HAP-1 (cell line): ENCODE data around the gene ATP8B2.
A peak's percentile ranks its signal among the peaks of the same experiment; 100 is the strongest.
"Not testable (repeated sequence)": the region's sequence is repeated elsewhere in the genome, so short reads cannot be mapped to it uniquely, and the experiment has no call there.

Experiments
- DNase-seq, 2 experiments: peaks; one replicate each; pipeline ENCODE4 v3.0.0-alpha.2; 2016 to 2020; ENCODE audit warnings: low spot score in 2 of 2
- H3K27me3 ChIP-seq: fragments of 250-450 bp; sonication (Bioruptor Pico); 2 replicates; pipeline ENCODE4 v1.5.1; 2020; ENCODE audit warnings: low read depth, mild to moderate bottlenecking, moderate library complexity
- H3K36me3 ChIP-seq: fragments of 250-450 bp; sonication (Bioruptor Pico); replicated peaks from 2 replicates; pipeline ENCODE4 v1.5.1; 2020; ENCODE audit warnings: mild to moderate bottlenecking
- H3K4me1 ChIP-seq: fragments of 250-450 bp; sonication (Bioruptor Pico); 2 replicates; pipeline ENCODE4 v1.5.1; 2020; ENCODE audit warnings: mild to moderate bottlenecking
- H3K4me3 ChIP-seq: fragments of 250-450 bp; sonication (Bioruptor Pico); 2 replicates; pipeline ENCODE4 v1.5.1; 2020; ENCODE audit warnings: mild to moderate bottlenecking, moderate library complexity
- H3K9me3 ChIP-seq: fragments of 250-450 bp; sonication (Bioruptor Pico); 2 replicates; pipeline ENCODE4 v1.5.1; 2020; ENCODE audit warnings: mild to moderate bottlenecking, moderate library complexity
- in situ Hi-C: fragments of 300-500 bp; cut with MboI; formaldehyde crosslinking; loops from 3 replicates; pipeline ENCODE4 v1.14.3; 2020; ENCODE audit warnings: low sequenced_read_pairs, inconsistent platforms, mixed read lengths

The ATP8B2 gene, protein sequence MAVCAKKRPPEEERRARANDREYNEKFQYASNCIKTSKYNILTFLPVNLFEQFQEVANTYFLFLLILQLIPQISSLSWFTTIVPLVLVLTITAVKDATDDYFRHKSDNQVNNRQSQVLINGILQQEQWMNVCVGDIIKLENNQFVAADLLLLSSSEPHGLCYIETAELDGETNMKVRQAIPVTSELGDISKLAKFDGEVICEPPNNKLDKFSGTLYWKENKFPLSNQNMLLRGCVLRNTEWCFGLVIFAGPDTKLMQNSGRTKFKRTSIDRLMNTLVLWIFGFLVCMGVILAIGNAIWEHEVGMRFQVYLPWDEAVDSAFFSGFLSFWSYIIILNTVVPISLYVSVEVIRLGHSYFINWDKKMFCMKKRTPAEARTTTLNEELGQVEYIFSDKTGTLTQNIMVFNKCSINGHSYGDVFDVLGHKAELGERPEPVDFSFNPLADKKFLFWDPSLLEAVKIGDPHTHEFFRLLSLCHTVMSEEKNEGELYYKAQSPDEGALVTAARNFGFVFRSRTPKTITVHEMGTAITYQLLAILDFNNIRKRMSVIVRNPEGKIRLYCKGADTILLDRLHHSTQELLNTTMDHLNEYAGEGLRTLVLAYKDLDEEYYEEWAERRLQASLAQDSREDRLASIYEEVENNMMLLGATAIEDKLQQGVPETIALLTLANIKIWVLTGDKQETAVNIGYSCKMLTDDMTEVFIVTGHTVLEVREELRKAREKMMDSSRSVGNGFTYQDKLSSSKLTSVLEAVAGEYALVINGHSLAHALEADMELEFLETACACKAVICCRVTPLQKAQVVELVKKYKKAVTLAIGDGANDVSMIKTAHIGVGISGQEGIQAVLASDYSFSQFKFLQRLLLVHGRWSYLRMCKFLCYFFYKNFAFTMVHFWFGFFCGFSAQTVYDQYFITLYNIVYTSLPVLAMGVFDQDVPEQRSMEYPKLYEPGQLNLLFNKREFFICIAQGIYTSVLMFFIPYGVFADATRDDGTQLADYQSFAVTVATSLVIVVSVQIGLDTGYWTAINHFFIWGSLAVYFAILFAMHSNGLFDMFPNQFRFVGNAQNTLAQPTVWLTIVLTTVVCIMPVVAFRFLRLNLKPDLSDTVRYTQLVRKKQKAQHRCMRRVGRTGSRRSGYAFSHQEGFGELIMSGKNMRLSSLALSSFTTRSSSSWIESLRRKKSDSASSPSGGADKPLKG

DNA sequence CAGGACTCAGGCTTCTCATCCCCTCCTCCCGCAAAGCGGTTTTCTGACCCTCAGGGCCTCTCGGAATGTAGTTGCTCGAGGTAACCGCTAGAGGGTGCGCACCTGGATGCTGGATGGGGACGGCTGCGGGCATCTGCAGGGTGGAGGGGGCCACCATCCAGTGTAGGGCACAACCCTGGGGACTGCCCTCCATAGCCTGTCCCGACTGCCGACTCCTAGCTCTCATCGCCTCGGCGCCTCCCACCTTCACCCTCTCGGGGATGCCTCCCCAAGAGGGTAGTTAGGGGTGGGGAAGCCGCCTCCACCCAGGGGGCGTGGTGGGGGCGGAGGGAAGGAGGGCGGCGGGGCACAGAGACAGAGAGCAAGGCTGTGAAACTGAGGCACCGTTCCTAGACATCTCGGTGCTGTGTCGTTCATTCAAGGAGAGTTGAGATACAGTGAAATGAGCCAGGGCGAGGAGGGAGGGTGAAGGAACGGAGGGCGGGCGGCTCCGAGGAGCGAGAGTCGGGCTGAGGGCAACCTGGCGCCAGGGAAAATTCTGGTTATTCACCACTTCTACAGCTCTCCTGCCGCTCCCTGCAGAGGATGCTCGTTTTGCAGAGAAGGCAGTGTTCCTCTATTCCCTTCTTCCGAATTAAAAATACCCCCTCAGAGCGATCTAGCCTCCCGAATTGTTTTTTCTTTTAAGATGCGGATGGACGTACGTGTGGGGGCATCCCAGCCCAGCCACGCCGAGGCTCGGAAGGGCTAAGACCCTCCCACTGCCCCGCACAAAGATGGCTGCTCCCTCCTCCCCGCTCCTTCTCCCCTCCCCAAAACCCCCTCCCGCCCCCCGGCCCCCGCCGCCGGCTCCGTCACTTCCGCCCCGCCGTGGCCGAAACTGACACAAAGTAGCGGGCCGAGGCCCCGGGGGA is at the start of gene ATP8B2:
TSS of gene ATP8B2 (plus strand) at position 857 of the 914 bp plus-strand sequence. CDS start 2,617 bp downstream, outside the sequence.
- DNase-seq = peak; percentile 68 to 92
- in situ Hi-C loops = no loop called here
- H3K27me3 ChIP-seq = no peaks in the 10 kb centered on the region
- H3K9me3 ChIP-seq = no peaks in the 10 kb centered on the region
- H3K36me3 ChIP-seq = peaks cover 5% of the 10 kb centered on the region
- H3K4me3 ChIP-seq = peak within 1 kb of the TSS; percentile 82
- H3K4me1 ChIP-seq = peaks cover 6% of the 10 kb centered on the region

DNA sequence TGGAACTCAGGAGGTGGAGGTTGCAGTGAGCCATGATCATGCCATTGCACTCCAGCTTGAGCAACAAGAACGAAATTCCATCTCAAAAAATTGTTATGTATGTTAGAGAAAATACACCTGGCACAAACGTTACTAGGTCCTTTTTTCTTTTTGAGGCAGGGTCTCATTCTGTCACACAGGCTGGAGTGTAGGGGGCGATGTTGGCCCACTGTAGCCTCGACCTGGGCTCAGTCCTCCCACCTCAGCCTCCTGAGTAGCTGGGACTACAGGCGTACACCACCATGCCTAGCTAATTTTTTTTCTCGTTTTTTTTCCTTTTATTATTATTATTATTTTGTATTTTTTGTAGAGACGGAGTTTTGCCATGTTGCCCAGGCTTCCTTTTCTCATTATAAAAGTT is 48.5 kb upstream of the ATP8B2 start:
- in situ Hi-C loops = loop anchor here (5.0 kb wide), 1 partner anchor 56 kb away; no protein-coding TSS in a partner anchor
- Histone ChIP-seq H3K9me3 (no peaks in the 10 kb centered on the region), H3K27me3 (no peaks in the 10 kb centered on the region), H3K36me3 (peaks cover 29% of the 10 kb centered on the region), H3K4me3 (no peak overlapping the region), H3K4me1 (peaks cover 5% of the 10 kb centered on the region)
- DNase-seq = peak in 1 of 2 experiments; percentile 57

DNA sequence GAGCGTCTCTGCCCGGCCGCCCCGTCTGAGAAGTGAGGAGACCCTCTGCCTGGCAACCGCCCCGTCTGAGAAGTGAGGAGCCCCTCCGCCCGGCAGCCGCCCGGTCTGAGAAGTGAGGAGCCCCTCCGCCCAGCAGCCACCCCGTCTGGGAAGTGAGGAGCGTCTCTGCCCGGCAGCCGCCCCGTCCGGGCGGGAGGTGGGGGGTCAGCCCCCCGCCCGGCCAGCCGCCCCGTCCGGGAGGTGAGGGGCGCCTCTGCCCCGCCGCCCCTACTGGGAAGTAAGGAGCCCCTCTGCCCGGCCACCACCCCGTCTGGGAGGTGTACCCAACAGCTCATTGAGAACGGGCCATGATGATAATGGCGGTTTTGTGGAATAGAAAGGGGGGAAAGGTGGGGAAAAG is 37.7 kb upstream of the ATP8B2 start:
- DNase-seq = not testable (repeated sequence)

DNA sequence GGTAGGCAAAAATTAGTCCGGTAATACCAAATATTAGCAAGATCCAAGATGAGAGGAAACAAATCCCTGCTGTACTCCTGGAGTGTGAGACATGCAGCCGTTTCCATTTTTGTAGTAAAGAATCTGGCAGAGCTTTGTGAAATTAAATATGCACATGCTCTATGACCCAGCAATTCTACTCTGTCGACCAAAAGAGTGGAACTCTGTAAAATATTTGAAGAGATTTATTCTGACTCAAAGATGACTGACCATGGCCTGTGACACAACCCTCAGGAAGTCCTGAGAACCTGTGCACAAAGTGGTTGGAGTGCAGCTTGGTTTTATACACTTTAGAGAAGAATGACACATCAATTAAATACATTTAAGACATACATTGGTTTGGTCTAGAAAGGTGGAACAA is 36.7 kb upstream of the ATP8B2 start:
- Histone ChIP-seq H3K4me1 (peaks cover 26% of the 10 kb centered on the region), H3K4me3 (no peak overlapping the region), H3K9me3 (no peaks in the 10 kb centered on the region), H3K36me3 (no peaks in the 10 kb centered on the region), H3K27me3 (no peaks in the 10 kb centered on the region)
- DNase-seq = no peak
- in situ Hi-C loops = no loop called here

More for the DNA sequence above, 37.7 kb upstream of the ATP8B2 start:
- peaks cover 26% of the 10 kb centered on the region for H3K4me1 ChIP-seq
- H3K36me3 ChIP-seq, H3K9me3 ChIP-seq, H3K27me3 ChIP-seq, H3K4me3 ChIP-seq, in situ Hi-C loops: not testable (repeated sequence)

DNA sequence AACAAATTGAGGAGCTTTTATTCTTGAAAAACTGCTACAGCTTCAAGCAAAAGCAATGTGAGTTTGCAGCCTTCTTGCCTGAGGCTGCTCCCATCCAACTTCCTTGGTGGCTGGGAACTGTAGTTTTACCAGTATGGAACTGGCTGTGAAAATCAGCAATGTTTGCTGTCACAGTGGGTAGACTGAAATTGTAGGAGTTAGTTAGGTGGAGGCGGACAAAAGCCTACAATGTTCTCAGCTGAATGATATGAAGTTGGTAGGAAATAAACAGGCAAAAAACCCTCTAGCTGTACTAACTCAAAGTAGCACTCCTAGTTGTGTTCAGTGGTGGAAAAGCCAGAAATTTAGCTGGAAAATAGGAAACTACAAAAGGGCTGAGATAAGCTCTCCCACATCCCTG is 34.4 kb upstream of the ATP8B2 start:
- DNase-seq = no peak
- Histone ChIP-seq H3K9me3 (peaks cover 14% of the 10 kb centered on the region), H3K4me1 (peaks cover 26% of the 10 kb centered on the region), H3K36me3 (no peaks in the 10 kb centered on the region), H3K4me3 (no peak overlapping the region), H3K27me3 (no peaks in the 10 kb centered on the region)
- in situ Hi-C loops = no loop called here

DNA sequence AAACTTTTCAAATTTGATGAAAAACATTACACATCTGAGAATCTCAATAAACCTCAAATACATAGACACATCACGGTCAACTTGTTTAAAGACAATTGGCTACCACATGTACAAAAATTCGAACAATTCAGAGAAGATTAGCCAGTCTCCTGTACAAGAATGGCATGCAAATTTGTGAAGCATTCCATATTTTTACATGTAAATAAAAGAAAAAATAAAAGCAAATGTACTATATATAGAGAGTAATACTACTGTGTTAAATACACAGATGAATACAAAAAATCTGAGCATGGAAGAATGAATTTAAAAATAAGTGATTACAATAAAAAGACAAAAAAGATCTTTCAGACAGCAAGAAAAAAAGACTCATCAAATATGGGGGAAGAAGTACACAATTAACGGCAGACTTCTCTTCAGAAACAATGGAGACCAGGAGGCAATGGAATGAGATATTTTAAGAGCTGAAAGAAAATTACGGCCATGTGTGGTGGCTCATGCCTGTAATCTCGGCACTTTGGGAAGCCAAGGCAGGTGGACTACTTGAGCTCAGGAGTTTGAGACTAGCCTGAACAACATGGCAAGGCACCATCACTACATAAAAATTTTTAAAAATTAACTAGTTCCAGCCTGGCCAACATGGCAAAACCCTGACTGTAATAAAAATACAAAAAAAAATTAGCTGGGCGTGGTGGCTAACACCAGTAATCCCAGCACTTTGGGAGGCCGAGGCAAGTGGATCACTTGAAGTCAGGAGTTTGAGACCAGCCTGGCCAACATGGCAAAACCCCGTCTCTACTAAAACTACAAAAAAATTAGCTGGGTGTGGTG is 29.7 kb upstream of the ATP8B2 start:
- no peak for DNase-seq

DNA sequence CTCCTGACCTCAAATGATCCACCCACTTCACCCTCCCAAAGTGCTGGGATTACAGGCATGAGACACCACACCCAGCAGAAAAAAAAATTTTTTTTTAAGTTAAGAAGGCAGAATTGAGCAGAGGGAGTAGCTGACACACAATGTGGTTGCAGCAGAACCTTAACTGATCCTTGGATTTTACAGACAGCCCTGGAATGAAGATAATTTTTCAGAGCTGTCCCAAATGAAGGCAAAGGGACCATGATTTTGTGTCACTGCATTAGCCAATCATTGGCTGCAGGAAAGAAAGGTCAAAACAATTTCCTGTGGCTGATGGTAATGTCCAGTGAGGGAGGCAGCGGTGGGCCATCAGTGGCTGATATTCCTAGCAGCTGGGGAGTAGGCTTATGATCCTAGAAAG is 23.7 kb upstream of the ATP8B2 start:
- no peak for DNase-seq
- no peaks in the 10 kb centered on the region for H3K36me3 ChIP-seq
- H3K27me3 ChIP-seq = no peaks in the 10 kb centered on the region
- H3K9me3 ChIP-seq = no peaks in the 10 kb centered on the region
- in situ Hi-C loops = no loop called here
- H3K4me3 ChIP-seq = no peak overlapping the region
- H3K4me1 ChIP-seq = no peaks in the 10 kb centered on the region

More for the DNA sequence above, 29.7 kb upstream of the ATP8B2 start:
- in situ Hi-C loops = no loop called here
- H3K27me3 ChIP-seq = no peaks in the 10 kb centered on the region
- no peaks in the 10 kb centered on the region for H3K36me3 ChIP-seq
- peaks cover 11% of the 10 kb centered on the region for H3K4me1 ChIP-seq
- peaks cover 20% of the 10 kb centered on the region for H3K9me3 ChIP-seq
- no peak overlapping the region for H3K4me3 ChIP-seq

DNA sequence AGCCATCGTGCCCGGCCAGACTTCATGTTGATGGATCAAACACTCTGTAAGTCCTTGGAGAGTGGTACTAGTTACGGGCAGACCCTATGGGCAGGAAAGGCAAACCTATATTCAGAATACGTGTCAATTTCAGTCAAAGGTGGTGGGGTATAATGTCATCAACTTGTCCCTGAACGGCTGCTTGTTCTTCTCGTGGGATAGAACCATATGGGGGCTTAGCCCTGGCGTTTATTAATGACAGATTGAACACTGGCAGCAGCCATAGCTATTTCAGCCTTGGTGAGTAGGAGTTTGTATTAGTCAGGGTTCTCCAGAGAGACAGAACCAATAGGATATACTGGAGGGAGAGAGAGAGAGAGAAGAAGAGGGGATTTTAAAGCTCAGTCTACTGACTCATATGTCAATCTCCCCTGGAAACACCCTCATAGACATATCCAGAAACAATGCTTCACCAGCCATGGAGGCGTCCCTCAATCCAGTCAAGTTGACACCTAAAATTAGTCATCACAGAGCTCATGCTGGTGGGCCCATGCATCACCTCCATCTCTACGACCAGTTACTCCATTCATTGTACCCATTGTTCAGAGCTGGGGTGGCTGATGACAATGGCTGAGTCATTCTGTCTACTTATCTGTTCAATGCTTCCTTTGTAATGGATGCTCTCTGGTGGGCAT is 20.5 kb upstream of the ATP8B2 start:
- in situ Hi-C loops = no loop called here
- H3K27me3 ChIP-seq = no peaks in the 10 kb centered on the region
- no peaks in the 10 kb centered on the region for H3K36me3 ChIP-seq
- H3K4me3 ChIP-seq = no peak overlapping the region
- H3K9me3 ChIP-seq = 0 out of 2 replicates have a peak, but pooled peaks cover 4% of the 10 kb centered on the region
- no peak for DNase-seq
- H3K4me1 ChIP-seq = no peaks in the 10 kb centered on the region

DNA sequence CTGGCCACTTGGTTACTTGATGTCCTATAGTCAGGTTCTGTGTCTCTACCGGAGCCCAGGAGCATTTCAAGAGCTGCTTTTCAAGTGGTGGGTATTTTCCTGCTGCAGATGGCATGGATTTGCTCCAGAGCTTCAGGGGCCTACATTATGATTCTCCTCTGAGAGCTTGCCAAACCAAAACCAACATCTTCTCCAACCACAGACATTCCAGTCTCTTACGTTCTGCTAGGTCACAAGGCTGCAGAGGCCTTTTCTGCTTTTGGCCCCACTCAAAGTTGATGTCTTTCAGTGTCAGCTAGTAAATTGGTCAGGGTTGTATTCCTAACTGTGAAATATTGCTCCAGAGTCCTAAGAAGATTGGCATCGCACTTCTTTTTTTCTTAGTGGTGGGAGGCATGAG is 19.2 kb upstream of the ATP8B2 start:
- DNase-seq = no peak
- Histone ChIP-seq H3K9me3 (0 out of 2 replicates have a peak, but pooled peaks cover 4% of the 10 kb centered on the region), H3K36me3 (no peaks in the 10 kb centered on the region), H3K27me3 (no peaks in the 10 kb centered on the region), H3K4me3 (no peak overlapping the region), H3K4me1 (no peaks in the 10 kb centered on the region)
- in situ Hi-C loops = no loop called here

DNA sequence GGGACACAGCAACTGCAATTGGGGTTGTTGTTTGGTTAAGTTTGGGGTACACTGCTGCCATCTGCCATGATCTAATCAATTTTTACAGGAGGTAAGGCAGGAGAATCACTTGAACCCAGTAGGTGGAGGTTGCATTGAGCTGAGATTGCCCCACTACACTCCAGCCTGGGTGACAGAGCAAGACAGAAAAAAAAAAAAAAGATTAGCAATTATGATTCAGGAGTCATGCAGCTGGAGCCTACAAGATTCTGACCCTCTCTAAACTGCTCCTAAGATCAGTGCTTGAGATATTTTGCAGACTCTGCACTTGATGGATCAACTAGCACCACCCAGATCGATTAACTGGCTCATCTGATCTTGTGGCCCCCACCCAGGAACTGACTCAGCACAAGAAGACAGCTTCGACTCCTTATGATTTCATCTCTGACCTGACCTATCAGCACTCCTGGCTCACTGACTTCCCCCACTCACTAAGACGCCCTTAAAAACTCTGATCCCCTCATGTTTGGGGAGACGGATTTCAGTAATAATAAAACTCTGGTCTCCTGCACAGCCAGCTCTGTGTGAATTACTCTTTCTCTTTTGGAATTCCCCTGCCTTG is 17.6 kb upstream of the ATP8B2 start:
- in situ Hi-C loops, H3K9me3 ChIP-seq, H3K36me3 ChIP-seq, H3K27me3 ChIP-seq, H3K4me1 ChIP-seq, DNase-seq, H3K4me3 ChIP-seq: not testable (repeated sequence)

DNA sequence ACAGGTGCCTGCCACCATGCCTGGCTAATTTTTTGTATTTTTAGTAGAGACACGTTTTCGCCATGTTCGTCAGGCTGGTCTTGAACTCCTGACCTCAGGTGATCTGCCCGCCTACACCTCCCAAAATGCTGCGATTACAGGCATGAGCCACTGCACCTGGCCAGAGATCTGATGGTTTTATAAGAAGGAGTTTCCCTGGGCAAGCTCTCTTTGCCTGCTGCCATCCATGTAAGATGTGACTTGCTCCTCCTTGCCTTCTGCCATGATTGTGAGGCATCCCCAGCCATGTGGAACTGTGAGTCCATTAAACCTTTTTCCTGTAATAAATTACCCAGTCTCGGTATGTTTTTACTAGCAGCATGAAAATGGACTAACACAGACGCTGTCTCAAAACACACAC is 16.2 kb upstream of the ATP8B2 start:
- in situ Hi-C loops, H3K4me3 ChIP-seq, H3K27me3 ChIP-seq, DNase-seq, H3K9me3 ChIP-seq, H3K4me1 ChIP-seq, H3K36me3 ChIP-seq: not testable (repeated sequence)
